Esophagus squamous epithelium (tissue), 4 donors: ENCODE results near the gene EGFLAM.

ENCODE experiments used
- CTCF ChIP-seq, 6 experiments: fragments of 450-650 bp in 4 of 6; fragments of 200-600 bp in 2 of 6; sonication (generic) in 2 of 6; IDR thresholded peaks; one replicate each; pipeline ENCODE4 v1.5.1; 2016 to 2019; ENCODE audit warnings: antibody characterized with exemption in 6 of 6, mild to moderate bottlenecking in 4 of 6, moderate library complexity in 4 of 6
- POLR2A ChIP-seq, 4 donors: fragments of 450-650 bp; IDR thresholded peaks; one replicate each; pipeline ENCODE4 v1.6.1; 2017; ENCODE audit warnings: antibody characterized with exemption in 4 of 4, mild to moderate bottlenecking in 4 of 4, moderate library complexity in 3 of 4

DNA sequence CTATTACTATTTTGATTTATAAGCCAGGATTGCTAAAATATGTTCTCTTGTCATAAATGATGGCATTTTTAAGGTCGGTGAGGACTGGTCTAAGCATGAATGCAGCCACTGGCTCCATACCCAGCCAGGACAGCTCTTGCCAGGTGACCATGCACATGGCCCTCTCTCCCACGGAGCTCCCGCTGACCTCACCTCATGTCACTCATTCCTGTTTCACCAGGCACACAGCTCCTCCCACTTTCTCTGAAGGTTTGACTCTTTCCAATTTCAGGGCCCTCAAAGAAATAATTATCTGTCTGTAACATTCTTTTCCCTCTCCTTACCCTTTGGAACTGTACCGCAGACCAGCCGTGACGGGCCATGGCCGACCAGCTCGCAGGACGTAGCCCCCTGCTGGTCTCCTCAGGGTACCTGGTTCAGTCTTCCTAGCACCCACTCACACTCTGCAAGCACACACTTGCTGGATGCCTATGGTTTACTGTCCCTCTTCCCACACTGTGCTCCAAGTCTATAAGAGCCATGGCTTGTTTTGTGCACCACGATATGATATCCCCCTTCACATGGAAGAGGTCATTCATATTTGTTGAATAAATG, 225.5 kb downstream of the EGFLAM start:
- no peak for TF ChIP-seq POLR2A (IDR thresholded peaks at IDR 0.05)
- TF ChIP-seq CTCF (IDR thresholded peaks at IDR 0.05) = no peak
